HG02884 (cell line): ENCODE measurements around the gene BLOC1S5.
"Not testable (repeated sequence)": the region's sequence is repeated elsewhere in the genome, so short reads cannot be mapped to it uniquely, and the experiment has no call there.

Source experiments
- ATAC-seq: cut with Tn5 transposase; IDR thresholded peaks from one replicate; pipeline ENCODE4 v1.9.1; 2021; ENCODE audit warnings: mild to moderate bottlenecking, moderate library complexity; ENCODE audit not compliant: unreplicated experiment

Gene BLOC1S5

GRCh38 chr6:8045769-8046168 lies 18.4 kb downstream of the BLOC1S5 start:
- not testable (repeated sequence) for ATAC-seq

GRCh38 chr6:8043221-8043620 lies 21.0 kb downstream of the BLOC1S5 start:
- ATAC-seq: no peak

- ATAC-seq: no peak
Measured at GRCh38 chr6:8041913-8042583, 22.1 kb downstream of the BLOC1S5 start.

GRCh38 chr6:8034107-8034506 lies 30.1 kb downstream of the BLOC1S5 start:
- ATAC-seq: not testable (repeated sequence)

GRCh38 chr6:8030920-8031319 lies 33.3 kb downstream of the BLOC1S5 start:
- ATAC-seq: no peak

GRCh38 chr6:8029243-8029870 lies 34.8 kb downstream of the BLOC1S5 start:
- ATAC-seq: no peak

GRCh38 chr6:8027965-8028651 lies 36.1 kb downstream of the BLOC1S5 start:
- no peak for ATAC-seq

GRCh38 chr6:8026800-8027199 lies 37.4 kb downstream of the BLOC1S5 start:
- no peak for ATAC-seq

GRCh38 chr6:8025191-8025590 lies 39.0 kb downstream of the BLOC1S5 start:
- ATAC-seq: no peak

- ATAC-seq: no peak
Measured at GRCh38 chr6:8023638-8024037, 40.6 kb downstream of the BLOC1S5 start.

- ATAC-seq: no peak
Measured at GRCh38 chr6:8020083-8020482, 44.1 kb downstream of the BLOC1S5 start.

GRCh38 chr6:8017705-8018104 lies 46.5 kb downstream of the BLOC1S5 start:
- ATAC-seq: no peak

GRCh38 chr6:8017276-8017701 lies 46.9 kb downstream of the BLOC1S5 start:
- ATAC-seq: no peak

- no peak for ATAC-seq
Measured at GRCh38 chr6:8014947-8015346, 49.2 kb downstream of the BLOC1S5 start.

GRCh38 chr6:8013763-8014162 lies 50.4 kb downstream of the BLOC1S5 start:
- ATAC-seq: no peak

GRCh38 chr6:8006208-8006607 lies 58.0 kb downstream of the BLOC1S5 start:
- no peak for ATAC-seq

- ATAC-seq: no peak
Measured at GRCh38 chr6:8005136-8005535, 59.1 kb downstream of the BLOC1S5 start.

GRCh38 chr6:8000636-8001035 lies 63.6 kb downstream of the BLOC1S5 start:
- no peak for ATAC-seq

- no peak for ATAC-seq
Measured at GRCh38 chr6:8000188-8000596, 64.0 kb downstream of the BLOC1S5 start.

GRCh38 chr6:7999201-7999600 lies 65.0 kb downstream of the BLOC1S5 start:
- no peak for ATAC-seq

GRCh38 chr6:7998103-7998725 lies 66.0 kb downstream of the BLOC1S5 start:
- ATAC-seq: no peak

- no peak for ATAC-seq
Measured at GRCh38 chr6:7997286-7997685, 66.9 kb downstream of the BLOC1S5 start.
